HCT116 (cell line): ENCODE measurements around the gene NDUFAF5.
"Not testable (repeated sequence)": the region's sequence is repeated elsewhere in the genome, so short reads cannot be mapped to it uniquely, and the experiment has no call there.

ENCODE experiments used
- CTCF ChIP-seq, 3 experiments: fragments of 200-600 bp in 1 of 3; sonication (generic) in 1 of 3; IDR thresholded peaks in 2 of 3; conservative IDR thresholded peaks in 1 of 3; 2 replicates each; pipeline ENCODE4 v1.5.1; 2012 to 2017; ENCODE audit warnings: low read depth in 2 of 3, low read length in 2 of 3, antibody characterized with exemption in 1 of 3, borderline replicate concordance in 1 of 3, control low read depth in 1 of 3, mild to moderate bottlenecking in 1 of 3, mixed read lengths in 1 of 3, mixed run types in 1 of 3, moderate library complexity in 1 of 3; ENCODE audit not compliant: insufficient read depth in 1 of 3
- EZH2 ChIP-seq: fragments of 200-600 bp; sonication (generic); IDR thresholded peaks from 2 replicates; pipeline ENCODE4 v1.6.1; 2017; ENCODE audit warnings: antibody characterized with exemption, mixed run types
- JUND ChIP-seq: IDR thresholded peaks from 2 replicates; pipeline ENCODE4 v1.6.1; 2012
- MAX ChIP-seq: IDR thresholded peaks from 2 replicates; pipeline ENCODE4 v1.6.1; 2012
- RAD21 ChIP-seq: IDR thresholded peaks from 2 replicates; pipeline ENCODE4 v1.6.1; 2012; ENCODE audit warnings: low read depth, mild to moderate bottlenecking
- REST ChIP-seq: IDR thresholded peaks from 2 replicates; pipeline ENCODE4 v1.6.1; 2012; ENCODE audit warnings: low read depth
- SP1 ChIP-seq: IDR thresholded peaks from 2 replicates; pipeline ENCODE4 v1.6.1; 2012; ENCODE audit warnings: low read depth
- ZBTB33 ChIP-seq: IDR thresholded peaks from 2 replicates; pipeline ENCODE4 v1.6.1; 2011; ENCODE audit warnings: mild to moderate bottlenecking, low read length, moderate library complexity; ENCODE audit not compliant: insufficient replicate concordance; ENCODE audit errors: extremely low read depth
- ZNF274 ChIP-seq: fragments of 200-500 bp; sonication (Bioruptor generic); IDR thresholded peaks from 2 replicates; pipeline ENCODE4 v1.6.1; 2014; ENCODE audit warnings: mild to moderate bottlenecking, low read depth, low read length, inconsistent platforms
- TF ChIP-seq, protein P1 (sequence below): IDR thresholded peaks from 2 replicates; pipeline ENCODE4 v1.6.1; 2012

DNA sequence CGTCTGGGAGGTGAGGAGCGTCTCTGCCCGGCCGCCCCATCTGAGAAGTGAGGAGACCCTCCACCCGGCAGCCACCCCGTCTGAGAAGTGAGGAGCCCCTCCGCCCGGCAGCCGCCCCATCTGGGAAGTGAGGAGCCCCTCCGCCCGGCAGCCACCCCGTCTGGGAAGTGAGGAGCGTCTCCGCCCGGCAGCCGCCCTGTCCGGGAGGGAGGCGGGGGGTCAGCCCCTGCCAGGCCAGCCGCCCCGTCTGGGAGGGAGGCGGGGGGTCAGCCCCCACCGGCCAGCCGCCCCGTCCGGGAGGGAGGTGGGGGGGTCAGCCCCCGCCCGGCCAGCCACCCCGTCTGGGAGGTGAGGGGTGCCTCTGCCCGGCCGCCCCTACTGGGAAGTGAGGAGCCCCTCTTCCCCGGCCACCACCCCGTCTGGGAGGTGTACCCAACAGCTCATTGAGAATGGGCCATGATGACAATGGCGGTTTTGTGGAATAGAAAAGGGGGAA lies 24.3 kb upstream of the NDUFAF5 start:
- not testable (repeated sequence) for TF ChIP-seq JUND; EZH2; ZNF274; SP1; MAX; ZBTB33; RAD21; REST; CTCF (IDR thresholded peaks at IDR 0.05 in 2 of 3, conservative IDR thresholded peaks at IDR 0.05 in 1 of 3; ENCODE audit: borderline replicate concordance in 1 of 3, insufficient read depth in 1 of 3, low read depth in 2 of 3, low read length in 2 of 3)
- TF ChIP-seq, protein P1, sequence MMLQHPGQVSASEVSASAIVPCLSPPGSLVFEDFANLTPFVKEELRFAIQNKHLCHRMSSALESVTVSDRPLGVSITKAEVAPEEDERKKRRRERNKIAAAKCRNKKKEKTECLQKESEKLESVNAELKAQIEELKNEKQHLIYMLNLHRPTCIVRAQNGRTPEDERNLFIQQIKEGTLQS: not testable (repeated sequence)
